Fibroblast of lung (primary cell): ENCODE data around the gene PDIA5.

Experiments
- CTCF ChIP-seq, 2 donors: IDR thresholded peaks in 1 of 2; conservative IDR thresholded peaks in 1 of 2; 1 replicate in 1 of 2; 2 replicates in 1 of 2; pipeline ENCODE4 v1.5.1; 2011 to 2012; ENCODE audit warnings: low read length in 2 of 2, control low read depth in 1 of 2, inconsistent platforms in 1 of 2, low read depth in 1 of 2, mild to moderate bottlenecking in 1 of 2
- EZH2 ChIP-seq: IDR thresholded peaks from 2 replicates; pipeline ENCODE4 v1.5.1; 2012; ENCODE audit warnings: low read length, control low read depth, mild to moderate bottlenecking; ENCODE audit errors: missing control alignments

DNA sequence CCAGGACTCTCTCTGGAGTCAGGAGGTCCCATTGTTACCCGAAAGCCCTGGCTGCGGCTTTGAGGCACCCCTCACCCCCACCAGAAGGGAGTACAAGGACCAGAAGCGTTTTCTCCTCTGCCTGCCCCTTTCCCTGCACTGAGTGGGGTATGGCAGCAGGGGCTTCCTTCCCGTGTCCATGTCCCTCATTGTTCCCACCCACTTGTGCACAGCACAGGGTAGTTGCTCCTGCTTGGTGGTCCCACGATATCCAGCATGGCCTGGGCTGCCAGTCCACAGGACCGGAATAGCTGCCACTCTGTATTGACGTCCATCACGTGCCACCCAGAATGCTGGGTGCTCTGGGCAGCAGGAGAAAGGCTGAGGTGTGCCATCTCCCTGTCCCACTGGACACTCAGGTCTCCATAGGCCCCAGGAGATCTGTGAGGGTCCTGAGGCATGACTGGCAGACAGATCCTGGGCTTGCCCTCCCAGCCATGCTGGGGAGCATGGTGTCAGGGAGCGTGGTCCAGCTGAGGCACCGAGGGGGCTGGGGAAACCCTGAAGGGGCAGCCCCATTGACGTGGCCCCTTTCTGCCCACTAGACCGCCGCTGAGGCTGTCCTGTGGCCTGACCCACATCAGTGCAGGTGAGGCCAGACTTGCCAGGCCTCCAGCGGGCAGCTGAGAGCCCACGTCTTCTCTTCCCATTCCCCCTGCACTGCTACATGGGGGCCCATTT lies 89.6 kb downstream of the PDIA5 start:
- TF ChIP-seq CTCF (conservative IDR thresholded peaks at IDR 0.05 in 1 of 2, IDR thresholded peaks at IDR 0.05 in 1 of 2; ENCODE audit: low read depth in 1 of 2, low read length in 2 of 2) (no peak), EZH2 (no peak)
